ENCODE results near the gene GAR1.

The GAR1 gene

DNA sequence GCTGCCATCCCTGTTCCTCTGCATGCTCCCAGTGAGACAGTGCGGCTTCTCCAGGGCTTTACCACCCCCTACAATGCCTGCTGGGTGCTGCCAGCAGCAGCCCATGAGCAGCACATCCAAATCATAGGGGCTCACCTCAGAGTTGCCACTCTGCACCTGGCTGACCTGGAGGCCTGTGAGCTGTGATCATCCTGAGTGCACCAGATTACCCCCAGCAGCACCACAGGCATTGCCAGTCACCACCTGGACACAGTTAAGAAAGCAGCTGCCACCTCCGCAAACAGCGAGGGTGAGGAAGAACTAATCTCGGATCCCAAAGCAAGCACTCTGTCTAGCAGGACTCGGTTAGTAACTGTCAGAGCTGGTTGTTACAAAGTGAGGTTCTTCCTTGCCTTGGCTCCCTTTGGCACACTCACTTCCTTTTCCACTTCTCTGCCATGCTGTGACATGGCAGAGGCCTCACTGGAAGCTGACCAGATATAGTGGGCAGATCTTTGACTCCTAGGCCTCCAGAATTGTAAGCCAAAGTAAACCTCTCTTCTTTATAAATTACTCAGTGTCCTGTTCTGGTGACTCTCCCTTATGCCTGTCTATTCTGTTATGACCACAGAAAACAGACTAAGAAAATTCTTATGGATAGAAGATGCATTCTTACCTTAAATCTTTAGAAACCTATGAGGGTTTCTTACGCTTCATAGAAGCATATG lies 57.5 kb downstream of the GAR1 start:
- POLR2A ChIA-PET, result no interaction called here
- DNase-seq (ENCODE audit: extremely low spot score), result no peak
- CTCF ChIA-PET, result no interaction called here
- TF ChIP-seq, protein P1, sequence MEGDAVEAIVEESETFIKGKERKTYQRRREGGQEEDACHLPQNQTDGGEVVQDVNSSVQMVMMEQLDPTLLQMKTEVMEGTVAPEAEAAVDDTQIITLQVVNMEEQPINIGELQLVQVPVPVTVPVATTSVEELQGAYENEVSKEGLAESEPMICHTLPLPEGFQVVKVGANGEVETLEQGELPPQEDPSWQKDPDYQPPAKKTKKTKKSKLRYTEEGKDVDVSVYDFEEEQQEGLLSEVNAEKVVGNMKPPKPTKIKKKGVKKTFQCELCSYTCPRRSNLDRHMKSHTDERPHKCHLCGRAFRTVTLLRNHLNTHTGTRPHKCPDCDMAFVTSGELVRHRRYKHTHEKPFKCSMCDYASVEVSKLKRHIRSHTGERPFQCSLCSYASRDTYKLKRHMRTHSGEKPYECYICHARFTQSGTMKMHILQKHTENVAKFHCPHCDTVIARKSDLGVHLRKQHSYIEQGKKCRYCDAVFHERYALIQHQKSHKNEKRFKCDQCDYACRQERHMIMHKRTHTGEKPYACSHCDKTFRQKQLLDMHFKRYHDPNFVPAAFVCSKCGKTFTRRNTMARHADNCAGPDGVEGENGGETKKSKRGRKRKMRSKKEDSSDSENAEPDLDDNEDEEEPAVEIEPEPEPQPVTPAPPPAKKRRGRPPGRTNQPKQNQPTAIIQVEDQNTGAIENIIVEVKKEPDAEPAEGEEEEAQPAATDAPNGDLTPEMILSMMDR (IDR thresholded peaks at IDR 0.05; ENCODE audit: control extremely low read depth, extremely low read depth, low read depth, missing control alignments), result no peak

GRCh38 chr4:109873791-109874514 lies 58.4 kb downstream of the GAR1 start:
- TF ChIP-seq, protein P1 (IDR thresholded peaks at IDR 0.05; ENCODE audit: control extremely low read depth, extremely low read depth, low read depth, missing control alignments), result no peak
- ChIA-PET POLR2A (no interaction called here), CTCF (interaction anchor here (0.7 to 1.0 kb wide), 3 partner anchors 12 to 16 kb away, joined by 3 to 4 read pairs (median 3); no protein-coding TSS in a partner anchor)
- DNase-seq (ENCODE audit: extremely low spot score), result no peak
